H4 (cell line): ENCODE data around the gene PSMD6. TPM values are rescaled to one million over a fixed set of nuclear protein-coding genes. Genes with fewer than 3 reads are reported as not detected.

Source experiments
- DNase-seq: peaks from one replicate; pipeline ENCODE4 v3.0.0-alpha.2; 2015; ENCODE audit warnings: low spot score
- total RNA-seq: library from RNA; depleted of rRNA; stranded (reverse); fragments of >200 nt; shearing (Covaris generic); gene quantifications from 2 replicates; pipeline ENCODE4 v1.2.3, GENCODE V29; 2014

The PSMD6 gene
- total RNA-seq, 1 experiment from 2014 or later = 104 TPM

GRCh38 chr3:64008487-64009351, 14.6 kb downstream of the PSMD6 start:
- no peak for DNase-seq

GRCh38 chr3:64008017-64008416, 15.3 kb downstream of the PSMD6 start:
- DNase-seq = no peak

GRCh38 chr3:64003589-64003988, 19.7 kb downstream of the PSMD6 start:
- no peak for DNase-seq

GRCh38 chr3:64002233-64002632, 21.1 kb downstream of the PSMD6 start:
- no peak for DNase-seq

- DNase-seq = no peak
Measured at GRCh38 chr3:64000453-64001055, 22.7 kb downstream of the PSMD6 start.

- no peak for DNase-seq
Measured at GRCh38 chr3:63998852-63999754, 24.2 kb downstream of the PSMD6 start.

GRCh38 chr3:63995086-63995485, 28.2 kb downstream of the PSMD6 start:
- no peak for DNase-seq

GRCh38 chr3:63993653-63994079, 29.6 kb downstream of the PSMD6 start:
- DNase-seq = peak; percentile 51

- DNase-seq = no peak
Measured at GRCh38 chr3:63992516-63993209, 30.6 kb downstream of the PSMD6 start.

- no peak for DNase-seq
Measured at GRCh38 chr3:63991666-63992065, 31.6 kb downstream of the PSMD6 start.

GRCh38 chr3:63990733-63991132, 32.6 kb downstream of the PSMD6 start:
- DNase-seq = no peak

- no peak for DNase-seq
Measured at GRCh38 chr3:63990204-63990603, 33.1 kb downstream of the PSMD6 start.

- no peak for DNase-seq
Measured at GRCh38 chr3:63988943-63989342, 34.4 kb downstream of the PSMD6 start.

- no peak for DNase-seq
Measured at GRCh38 chr3:63986831-63987230, 36.5 kb downstream of the PSMD6 start.

GRCh38 chr3:63986146-63986545, 37.1 kb downstream of the PSMD6 start:
- DNase-seq = no peak

- no peak for DNase-seq
Measured at GRCh38 chr3:63984391-63984790, 38.9 kb downstream of the PSMD6 start.

GRCh38 chr3:63981980-63982379, 41.3 kb downstream of the PSMD6 start:
- no peak for DNase-seq

GRCh38 chr3:63980830-63981498, 42.3 kb downstream of the PSMD6 start:
- DNase-seq = no peak

- DNase-seq = no peak
Measured at GRCh38 chr3:63980019-63980418, 43.3 kb downstream of the PSMD6 start.

GRCh38 chr3:63979093-63979885, 44.0 kb downstream of the PSMD6 start:
- no peak for DNase-seq
